Progenitor cell of endocrine pancreas (in vitro differentiated cells): ENCODE measurements around the gene MED8. TPM values are rescaled to one million over a fixed set of nuclear protein-coding genes. Genes with fewer than 3 reads are reported as not detected.
"Not testable (repeated sequence)": the region's sequence is repeated elsewhere in the genome, so short reads cannot be mapped to it uniquely, and the experiment has no call there.

Experiments used
- DNase-seq: peaks from one replicate; pipeline ENCODE4 v3.0.0; 2021; ENCODE audit warnings: low spot score; ENCODE audit not compliant: unreplicated experiment
- H3K27ac Mint-ChIP-seq: 2 replicates; pipeline ENCODE4 v1.8.0; 2021; ENCODE audit warnings: mild to moderate bottlenecking, moderate library complexity, mixed read lengths
- H3K27me3 Mint-ChIP-seq: 2 replicates; pipeline ENCODE4 v1.8.0; 2021; ENCODE audit warnings: mixed read lengths
- H3K36me3 Mint-ChIP-seq: 2 replicates; pipeline ENCODE4 v1.8.0; 2022; ENCODE audit warnings: mixed read lengths; ENCODE audit not compliant: insufficient read depth
- H3K4me1 Mint-ChIP-seq: 2 replicates; pipeline ENCODE4 v1.8.0; 2021; ENCODE audit warnings: low read depth, mixed read lengths
- H3K4me3 Mint-ChIP-seq: 2 replicates; pipeline ENCODE4 v1.8.0; 2021; ENCODE audit warnings: low read depth, mild to moderate bottlenecking, moderate library complexity, mixed read lengths
- H3K9me3 Mint-ChIP-seq: 2 replicates; pipeline ENCODE4 v1.8.0; 2021; ENCODE audit warnings: low read depth, mixed read lengths
- total RNA-seq: library from RNA; stranded (reverse); gene quantifications from 2 replicates; pipeline ENCODE4 v1.2.1, GENCODE V29; 2021
- TF ChIP-seq, protein P1 (sequence below): fragments of 200-600 bp; sonication (generic); IDR thresholded peaks from one replicate; pipeline ENCODE4 v1.5.0; 2021; ENCODE audit warnings: antibody characterized with exemption, mild to moderate bottlenecking; ENCODE audit not compliant: unreplicated experiment

MED8 gene
- total RNA-seq, 1 donor from 2014 or later: 30.2 TPM

GRCh38 chr1:43372172-43372571, 17.4 kb downstream of the MED8 start:
- peak overlapping the region; percentile 28 for H3K27ac Mint-ChIP-seq
- H3K27me3 Mint-ChIP-seq: no peaks in the 10 kb centered on the region
- H3K4me1 Mint-ChIP-seq: peaks cover 13% of the 10 kb centered on the region
- TF ChIP-seq, protein P1, sequence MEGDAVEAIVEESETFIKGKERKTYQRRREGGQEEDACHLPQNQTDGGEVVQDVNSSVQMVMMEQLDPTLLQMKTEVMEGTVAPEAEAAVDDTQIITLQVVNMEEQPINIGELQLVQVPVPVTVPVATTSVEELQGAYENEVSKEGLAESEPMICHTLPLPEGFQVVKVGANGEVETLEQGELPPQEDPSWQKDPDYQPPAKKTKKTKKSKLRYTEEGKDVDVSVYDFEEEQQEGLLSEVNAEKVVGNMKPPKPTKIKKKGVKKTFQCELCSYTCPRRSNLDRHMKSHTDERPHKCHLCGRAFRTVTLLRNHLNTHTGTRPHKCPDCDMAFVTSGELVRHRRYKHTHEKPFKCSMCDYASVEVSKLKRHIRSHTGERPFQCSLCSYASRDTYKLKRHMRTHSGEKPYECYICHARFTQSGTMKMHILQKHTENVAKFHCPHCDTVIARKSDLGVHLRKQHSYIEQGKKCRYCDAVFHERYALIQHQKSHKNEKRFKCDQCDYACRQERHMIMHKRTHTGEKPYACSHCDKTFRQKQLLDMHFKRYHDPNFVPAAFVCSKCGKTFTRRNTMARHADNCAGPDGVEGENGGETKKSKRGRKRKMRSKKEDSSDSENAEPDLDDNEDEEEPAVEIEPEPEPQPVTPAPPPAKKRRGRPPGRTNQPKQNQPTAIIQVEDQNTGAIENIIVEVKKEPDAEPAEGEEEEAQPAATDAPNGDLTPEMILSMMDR: no peak
- no peaks in the 10 kb centered on the region for H3K9me3 Mint-ChIP-seq
- DNase-seq: no peak
- H3K36me3 Mint-ChIP-seq: no peaks in the 10 kb centered on the region
- H3K4me3 Mint-ChIP-seq: no peak overlapping the region

DNA sequence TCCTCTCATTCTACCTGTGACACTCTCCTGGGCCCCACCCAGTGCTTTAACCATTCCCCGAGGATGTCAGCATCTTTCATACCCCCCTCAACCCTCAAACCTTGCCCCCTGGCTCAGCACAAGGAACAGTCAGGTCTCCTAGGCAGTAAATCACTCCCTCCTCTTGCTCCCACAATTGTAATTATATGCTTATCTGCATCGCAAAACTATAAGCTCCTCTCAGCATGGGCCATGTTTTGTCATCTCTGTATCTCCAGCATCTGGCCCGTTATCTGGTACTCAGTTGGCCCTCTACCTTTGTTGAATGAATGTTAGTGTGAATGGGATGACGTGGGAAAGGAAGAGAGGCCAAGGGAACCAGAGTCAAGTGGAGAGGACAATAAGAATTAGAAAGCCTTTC, 19.0 kb downstream of the MED8 start:
- Mint-ChIP-seq H3K27me3 (no peaks in the 10 kb centered on the region), H3K27ac (peak overlapping the region; percentile 60), H3K36me3 (peaks cover 3% of the 10 kb centered on the region), H3K4me1 (peaks cover 24% of the 10 kb centered on the region), H3K4me3 (peak overlapping the region; percentile 32), H3K9me3 (no peaks in the 10 kb centered on the region)
- TF ChIP-seq, protein P1: no peak
- DNase-seq: no peak

- not testable (repeated sequence) for H3K36me3 Mint-ChIP-seq, H3K9me3 Mint-ChIP-seq, H3K27ac Mint-ChIP-seq, DNase-seq, H3K4me3 Mint-ChIP-seq, H3K27me3 Mint-ChIP-seq
- H3K4me1 Mint-ChIP-seq: peaks cover 24% of the 10 kb centered on the region
Observed at GRCh38 chr1:43369779-43370178, 19.8 kb downstream of the MED8 start.

DNA sequence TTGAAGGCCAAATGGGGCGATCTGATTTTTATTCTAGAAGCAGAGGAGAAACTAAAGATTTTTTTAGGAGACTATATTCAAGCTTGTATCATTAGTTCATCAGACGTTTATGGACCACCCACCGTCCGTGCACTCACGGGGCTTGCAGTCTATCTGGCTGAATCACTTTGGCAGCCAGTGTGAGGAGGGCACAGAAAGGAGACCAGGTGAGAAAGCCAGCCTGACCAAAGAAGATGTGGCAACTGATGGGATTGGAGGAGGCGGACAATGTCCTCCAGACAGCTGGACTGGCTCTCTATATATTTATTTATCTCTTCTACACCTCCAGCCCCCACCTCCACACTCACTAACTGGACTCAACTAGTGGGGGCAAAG, 21.0 kb downstream of the MED8 start:
- Mint-ChIP-seq H3K4me1 (peaks cover 26% of the 10 kb centered on the region), H3K9me3 (no peaks in the 10 kb centered on the region), H3K36me3 (peaks cover 11% of the 10 kb centered on the region), H3K4me3 (peak overlapping the region; percentile 73), H3K27ac (peak overlapping the region; percentile 95), H3K27me3 (no peaks in the 10 kb centered on the region)
- TF ChIP-seq, protein P1: no peak
- no peak for DNase-seq

GRCh38 chr1:43367904-43368645, 21.5 kb downstream of the MED8 start, which contains the start of gene ELOVL1:
Gene ELOVL1 (minus strand): TSS chr1:43368011. CDS start chr1:43365609, 2,402 bp downstream.
- TF ChIP-seq, protein P1: peak; percentile 31
- Mint-ChIP-seq H3K4me1 (peaks cover 26% of the 10 kb centered on the region), H3K36me3 (peaks cover 12% of the 10 kb centered on the region), H3K9me3 (no peaks in the 10 kb centered on the region), H3K27me3 (no peaks in the 10 kb centered on the region), H3K27ac (peak within 1 kb of the TSS; percentile 95), H3K4me3 (peak within 1 kb of the TSS; percentile 80)
- DNase-seq: peak; percentile 86
